Measurements from ENCODE around the gene ATP2B2.
A peak's percentile ranks its signal among the peaks of the same experiment; 100 is the strongest.

ATP2B2 gene

GRCh38 chr3:10327592-10327991 lies 177.8 kb downstream of the ATP2B2 start:
- no peak overlapping the region for H3K4me3 ChIP-seq (ENCODE audit: control insufficient read depth, low read depth, low read length)
- DNase-seq (ENCODE audit: low read depth): no peak
- TF ChIP-seq CTCF (conservative IDR thresholded peaks at IDR 0.05; ENCODE audit: control insufficient read depth, insufficient read depth, low read depth, low read length): no peak

DNA sequence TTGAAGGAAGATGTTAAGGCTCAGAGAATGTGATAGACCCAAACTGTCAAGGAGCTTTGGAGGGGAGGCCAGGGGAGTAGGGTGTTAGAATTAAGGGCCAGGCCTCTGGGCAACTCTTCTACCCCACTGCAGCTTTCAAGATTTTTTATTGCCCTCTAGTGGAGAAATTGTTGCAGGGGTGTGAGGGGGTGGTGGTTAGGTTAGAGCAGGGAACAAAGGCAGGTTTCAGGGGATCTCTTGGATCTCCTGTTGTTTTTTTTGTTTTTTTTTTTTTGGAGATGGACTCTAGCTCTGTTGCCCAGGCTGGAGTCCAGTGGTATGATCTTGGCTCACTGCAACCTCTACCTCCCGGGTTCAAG lies 183.1 kb downstream of the ATP2B2 start:
- TF ChIP-seq CTCF (conservative IDR thresholded peaks at IDR 0.05; ENCODE audit: control insufficient read depth, insufficient read depth, low read depth, low read length): peak; percentile 37
- no peak overlapping the region for H3K4me3 ChIP-seq (ENCODE audit: control insufficient read depth, low read depth, low read length)
- no peak for DNase-seq (ENCODE audit: low read depth)

GRCh38 chr3:10321630-10322351 lies 183.6 kb downstream of the ATP2B2 start:
- H3K4me3 ChIP-seq (ENCODE audit: control insufficient read depth, low read depth, low read length): no peak overlapping the region
- DNase-seq (ENCODE audit: low read depth): no peak
- TF ChIP-seq CTCF (conservative IDR thresholded peaks at IDR 0.05; ENCODE audit: control insufficient read depth, insufficient read depth, low read depth, low read length): no peak

GRCh38 chr3:10320320-10320677 lies 185.1 kb downstream of the ATP2B2 start:
- no peak for TF ChIP-seq CTCF (conservative IDR thresholded peaks at IDR 0.05; ENCODE audit: control insufficient read depth, insufficient read depth, low read depth, low read length)
- DNase-seq (ENCODE audit: low read depth): no peak
- peak overlapping the region; percentile 99 for H3K4me3 ChIP-seq (ENCODE audit: control insufficient read depth, low read depth, low read length)

GRCh38 chr3:10319804-10320203 lies 185.6 kb downstream of the ATP2B2 start:
- TF ChIP-seq CTCF (conservative IDR thresholded peaks at IDR 0.05; ENCODE audit: control insufficient read depth, insufficient read depth, low read depth, low read length): no peak
- DNase-seq (ENCODE audit: low read depth): no peak
- peak overlapping the region; percentile 99 for H3K4me3 ChIP-seq (ENCODE audit: control insufficient read depth, low read depth, low read length)

DNA sequence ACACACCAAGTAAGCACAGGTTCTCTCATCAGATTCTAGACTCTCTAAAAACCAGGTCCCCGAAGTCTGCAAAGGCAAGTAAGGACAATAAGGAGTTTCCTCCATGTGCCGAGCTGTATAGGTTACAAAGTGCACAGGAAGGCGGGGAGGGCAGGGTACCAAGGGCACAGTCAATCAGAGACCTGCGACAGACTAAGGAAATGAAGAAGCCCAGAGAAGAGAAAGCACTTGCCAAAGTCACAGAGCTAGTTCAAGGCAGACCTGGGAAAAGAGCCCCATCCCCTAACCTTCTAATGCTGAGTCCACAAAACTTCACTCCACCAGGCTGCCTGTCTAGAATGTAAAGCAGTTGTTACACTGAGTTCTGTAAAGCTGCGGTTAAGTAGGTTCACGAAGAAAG lies 186.1 kb downstream of the ATP2B2 start:
- TF ChIP-seq CTCF (conservative IDR thresholded peaks at IDR 0.05; ENCODE audit: control insufficient read depth, insufficient read depth, low read depth, low read length): no peak
- DNase-seq (ENCODE audit: low read depth): no peak
- H3K4me3 ChIP-seq (ENCODE audit: control insufficient read depth, low read depth, low read length): peak overlapping the region; percentile 99

GRCh38 chr3:10317961-10318350 lies 187.4 kb downstream of the ATP2B2 start:
- TF ChIP-seq CTCF (conservative IDR thresholded peaks at IDR 0.05; ENCODE audit: control insufficient read depth, insufficient read depth, low read depth, low read length): no peak
- no peak overlapping the region for H3K4me3 ChIP-seq (ENCODE audit: control insufficient read depth, low read depth, low read length)
- DNase-seq (ENCODE audit: low read depth): no peak
